HG02763 (cell line): ENCODE data around the gene GTF2A1L.
"Not testable (repeated sequence)": the region's sequence is repeated elsewhere in the genome, so short reads cannot be mapped to it uniquely, and the experiment has no call there.

ENCODE experiments used
- ATAC-seq: cut with Tn5 transposase; IDR thresholded peaks from one replicate; pipeline ENCODE4 v1.9.1; 2021; ENCODE audit warnings: mild to moderate bottlenecking, moderate library complexity; ENCODE audit not compliant: unreplicated experiment

The GTF2A1L gene

DNA sequence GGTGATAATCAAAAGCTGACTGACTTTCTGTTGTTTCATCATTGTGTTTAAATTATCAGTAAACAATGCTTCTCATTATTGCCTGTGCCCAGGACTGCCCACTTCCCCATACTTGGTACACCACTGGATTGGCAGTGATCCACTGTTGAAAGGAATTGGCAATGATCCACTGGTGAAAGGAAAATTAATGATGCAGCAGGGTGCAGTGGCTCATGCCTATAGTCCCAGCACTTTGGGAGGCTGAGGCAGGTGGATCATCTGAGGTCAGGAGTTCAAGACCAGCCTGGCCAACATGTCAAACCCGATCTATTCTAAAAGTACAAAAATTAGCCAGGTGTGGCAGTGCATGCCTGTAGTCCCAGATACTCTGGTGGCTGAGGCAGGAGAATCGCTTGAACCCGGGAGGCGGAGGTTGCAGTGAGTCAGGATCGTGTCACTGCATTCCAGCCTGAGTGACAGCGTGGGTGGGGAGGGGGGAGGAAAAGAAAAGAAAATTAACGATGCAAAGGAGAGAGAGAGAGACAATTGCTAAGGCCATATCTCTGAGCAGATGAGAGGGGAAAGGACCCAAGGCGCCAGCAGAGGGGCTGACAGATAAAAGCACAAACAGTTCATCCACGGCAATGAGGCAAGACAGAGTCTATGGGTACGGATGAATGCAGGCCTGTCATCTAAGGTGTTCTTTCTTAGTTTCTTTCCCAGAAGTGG lies 10.2 kb upstream of the GTF2A1L start:
- ATAC-seq: no peak

DNA sequence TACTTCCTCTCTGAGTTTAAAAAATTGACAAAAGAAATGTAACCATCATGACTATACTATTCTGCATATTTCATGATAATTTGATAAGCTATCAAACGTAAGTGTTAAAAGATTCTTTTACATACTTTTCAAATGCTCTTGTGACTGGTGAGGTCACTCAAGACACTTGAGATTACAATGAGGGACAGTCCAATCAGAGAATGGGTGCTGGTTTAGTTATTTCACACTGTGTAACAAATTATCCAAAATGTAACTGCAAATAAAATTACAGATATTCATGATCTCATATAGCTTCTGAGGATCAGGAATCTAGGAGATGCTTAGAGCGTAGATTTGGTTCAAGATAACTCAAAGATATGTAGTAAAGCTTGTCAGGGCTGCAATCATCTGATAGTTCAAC lies 4.4 kb upstream of the GTF2A1L start:
- no peak for ATAC-seq

GRCh38 chr2:48614581-48614980 lies 3.1 kb upstream of the GTF2A1L start:
- ATAC-seq: not testable (repeated sequence)

- no peak for ATAC-seq
These were observed 1.9 kb downstream of the GTF2A1L start for GRCh38 chr2:48619526-48619925.

DNA sequence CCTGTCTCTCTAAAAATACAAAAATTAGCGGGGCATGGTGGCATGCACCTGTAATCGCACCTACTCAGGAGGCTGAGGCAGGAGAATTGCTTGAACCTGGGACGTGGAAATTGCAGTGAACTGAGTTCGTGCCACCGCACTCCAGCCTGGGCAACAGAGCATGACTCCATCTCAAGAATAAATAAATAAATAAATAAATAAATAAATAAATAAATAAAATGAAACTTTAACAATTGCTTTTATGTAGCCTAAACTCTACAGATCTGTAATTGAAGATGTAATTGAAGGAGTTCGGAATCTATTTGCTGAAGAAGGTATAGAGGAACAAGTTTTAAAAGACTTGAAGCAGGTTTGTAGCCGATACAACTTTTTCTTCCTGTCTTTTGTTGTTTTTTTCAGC lies 2.9 kb downstream of the GTF2A1L start:
- ATAC-seq: no peak

- ATAC-seq: not testable (repeated sequence)
These were observed 5.0 kb downstream of the GTF2A1L start for GRCh38 chr2:48622691-48623090.

DNA sequence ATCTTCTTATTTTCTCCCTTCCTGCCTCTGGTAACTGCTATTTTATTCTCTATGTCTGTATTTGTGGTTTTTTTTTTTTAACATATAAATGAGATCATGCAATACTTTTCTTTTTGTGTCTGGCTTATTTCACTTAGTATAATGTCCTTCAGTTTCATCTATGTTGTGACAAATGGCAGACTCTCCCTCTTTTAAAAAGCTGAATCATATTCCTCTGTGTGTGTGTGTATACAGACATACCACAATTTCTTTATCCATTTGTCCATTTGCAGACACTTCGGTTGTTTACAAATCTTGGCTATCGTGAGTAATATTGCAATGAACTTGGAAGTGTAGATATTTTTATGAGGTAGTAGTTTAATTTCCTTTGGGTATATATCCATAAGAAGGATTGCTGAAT lies 7.0 kb downstream of the GTF2A1L start:
- no peak for ATAC-seq

DNA sequence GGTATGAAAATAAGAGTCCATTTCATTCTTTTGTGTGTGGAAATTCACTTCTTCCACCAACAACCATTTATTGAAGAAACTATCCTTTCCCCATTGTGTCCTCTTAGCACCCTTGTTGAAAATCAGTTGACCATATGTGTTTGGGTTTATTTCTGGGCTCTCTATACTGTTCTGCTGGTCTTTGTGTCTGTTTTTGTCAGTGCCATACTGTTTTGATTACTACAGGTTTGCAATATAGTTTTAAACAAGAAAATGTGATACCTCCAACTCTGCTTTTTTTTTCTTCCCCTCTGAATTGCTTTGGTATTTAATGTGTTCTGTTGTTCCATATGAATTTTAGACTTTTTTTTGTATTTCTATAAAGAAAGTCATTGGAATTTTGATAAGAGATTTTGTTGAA lies 8.4 kb downstream of the GTF2A1L start:
- ATAC-seq: no peak

DNA sequence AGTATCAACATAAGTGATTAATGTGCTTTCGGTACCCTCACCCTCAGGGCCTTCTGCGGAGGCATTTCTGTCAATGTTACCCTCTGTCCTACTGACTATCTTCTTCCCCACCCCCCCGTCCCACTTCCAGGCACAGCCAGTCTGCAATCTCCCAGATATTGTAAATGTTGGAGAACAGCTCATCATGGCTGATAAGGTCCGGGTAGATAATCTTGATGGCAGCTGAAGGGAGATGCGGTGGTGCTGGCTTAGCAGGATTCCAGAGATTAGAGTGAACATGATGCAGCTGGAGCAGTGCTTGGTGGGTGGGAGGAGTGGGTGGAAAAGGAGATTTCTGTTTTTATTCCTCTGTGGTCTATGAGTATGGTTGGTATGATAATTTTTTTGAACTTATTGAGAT lies 15.5 kb downstream of the GTF2A1L start:
- ATAC-seq: no peak

GRCh38 chr2:48635786-48636185 lies 18.1 kb downstream of the GTF2A1L start:
- no peak for ATAC-seq

DNA sequence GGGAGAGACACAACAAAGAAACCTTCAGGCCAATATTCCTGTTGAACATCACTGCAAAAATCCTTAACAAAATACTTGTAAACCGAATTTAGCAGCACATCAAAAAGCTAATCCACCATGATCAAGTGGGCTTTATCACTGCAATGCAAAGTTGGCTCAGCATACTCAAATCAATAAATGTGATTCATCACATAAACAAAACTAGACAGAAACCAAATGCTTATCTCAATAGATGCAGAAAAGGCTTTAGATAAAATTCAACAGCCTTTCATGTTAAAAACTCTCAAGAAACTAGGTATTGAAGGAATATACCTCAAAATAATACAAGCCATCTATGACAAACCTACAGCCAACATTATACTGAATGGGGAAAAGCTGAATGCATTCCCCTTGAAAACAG lies 20.6 kb downstream of the GTF2A1L start:
- ATAC-seq: no peak

GRCh38 chr2:48651158-48651790 lies 33.6 kb downstream of the GTF2A1L start:
- no peak for ATAC-seq

DNA sequence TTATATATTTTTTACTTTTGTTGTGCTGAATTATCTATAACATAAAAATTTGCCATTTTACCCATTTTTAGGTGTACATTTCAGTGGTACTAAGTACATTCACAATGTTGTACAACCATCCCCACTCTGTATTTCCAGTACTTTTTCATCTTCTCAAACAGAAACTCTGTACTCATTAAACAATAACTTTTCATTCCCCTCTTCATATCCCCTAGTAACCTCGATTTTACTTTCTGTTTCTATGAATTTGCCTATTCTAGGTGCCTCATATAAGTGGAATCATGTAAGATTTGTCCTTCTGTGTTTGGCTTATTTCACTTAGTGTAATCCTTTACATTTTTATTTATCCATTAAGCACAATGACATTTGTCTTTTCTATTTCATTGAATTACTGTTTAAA lies 51.3 kb downstream of the GTF2A1L start:
- peak; percentile 75 for ATAC-seq

- ATAC-seq: no peak
These were observed 55.9 kb downstream of the GTF2A1L start for GRCh38 chr2:48673581-48673980.

- no peak for ATAC-seq
These were observed 57.3 kb downstream of the GTF2A1L start for GRCh38 chr2:48674933-48675332.

- ATAC-seq: no peak
These were observed 59.8 kb downstream of the GTF2A1L start for GRCh38 chr2:48677450-48677849.

DNA sequence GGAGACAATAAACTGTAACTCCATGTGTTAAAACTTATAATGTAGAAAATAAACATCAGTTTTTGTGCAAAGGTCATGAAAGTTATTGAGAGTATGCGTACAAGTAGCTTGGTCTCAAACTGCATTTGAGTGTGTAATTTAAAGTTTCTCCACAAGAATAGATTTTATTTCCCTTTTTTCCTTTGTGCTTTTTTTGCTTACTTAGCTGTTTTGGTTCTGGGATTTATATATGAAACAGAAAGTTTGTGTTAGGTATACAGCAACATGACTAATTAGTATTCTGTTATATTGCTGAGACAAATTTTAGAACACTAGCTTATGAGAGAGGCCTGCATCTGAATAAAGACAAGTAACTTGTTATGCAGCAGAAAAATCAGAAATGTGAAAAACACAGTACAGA lies 67.5 kb downstream of the GTF2A1L start:
- no peak for ATAC-seq

DNA sequence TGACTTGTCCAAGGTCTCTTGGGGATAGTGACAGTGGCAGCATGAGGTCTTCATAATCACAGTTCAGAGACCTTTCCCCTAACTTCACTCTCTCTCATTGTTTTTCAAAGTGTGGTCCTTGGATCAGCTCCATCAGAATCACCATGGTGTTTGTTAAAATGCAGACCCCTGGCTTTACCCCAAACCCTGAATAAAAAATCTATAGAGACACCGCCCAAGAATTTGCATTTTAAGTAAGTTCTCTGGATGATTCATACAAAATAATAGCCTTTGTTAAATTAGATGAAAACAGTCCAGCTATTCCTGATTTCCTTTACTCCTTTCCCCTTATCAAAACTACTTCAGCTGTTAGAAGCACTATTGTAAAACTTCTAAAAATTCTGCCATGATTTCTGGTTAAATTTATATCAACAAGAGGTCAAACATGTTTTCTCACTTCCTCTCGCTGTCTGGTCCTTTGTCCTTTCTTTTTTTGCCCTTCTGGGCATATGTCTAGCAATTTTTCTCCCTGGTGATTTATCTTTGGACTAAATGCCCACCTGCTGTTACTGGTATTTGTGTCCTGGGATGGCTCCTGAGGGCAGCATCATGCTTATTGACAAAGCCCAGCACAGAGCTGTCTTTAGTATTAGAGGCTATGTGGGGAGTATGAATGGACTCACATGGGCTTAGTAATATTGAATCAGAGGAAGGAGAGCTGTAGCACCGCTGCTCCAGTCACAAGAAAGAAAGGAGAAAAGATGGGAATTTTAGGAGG lies 74.5 kb downstream of the GTF2A1L start:
- no peak for ATAC-seq

- no peak for ATAC-seq
These were observed 75.4 kb downstream of the GTF2A1L start for GRCh38 chr2:48693066-48693465.

DNA sequence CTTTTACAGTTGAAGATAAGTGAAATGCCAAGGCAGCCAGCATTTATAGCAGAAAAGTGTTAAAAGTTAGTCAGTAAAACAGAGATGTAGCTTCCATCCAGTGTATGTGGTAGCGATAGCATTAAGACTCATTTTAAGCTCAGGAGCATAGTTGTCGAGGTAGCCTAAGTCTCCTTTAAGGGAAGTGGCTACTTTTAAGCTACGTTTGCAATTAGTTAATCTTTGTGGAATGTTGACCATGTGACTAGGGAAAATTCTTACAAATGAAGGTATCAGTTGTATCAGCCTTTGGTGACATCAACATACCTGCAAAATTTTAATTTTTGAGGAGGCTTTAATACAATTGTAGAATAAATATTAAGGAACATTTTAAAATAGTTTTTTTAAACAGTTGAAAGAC lies 76.0 kb downstream of the GTF2A1L start:
- no peak for ATAC-seq

- no peak for ATAC-seq
These were observed 76.5 kb downstream of the GTF2A1L start for GRCh38 chr2:48694149-48694548.

GRCh38 chr2:48695991-48696390 lies 78.3 kb downstream of the GTF2A1L start:
- ATAC-seq: no peak
